LNCaP clone FGC (cell line): ENCODE measurements around the gene AKNA.

Experiments
- DNase-seq: peaks from one replicate; pipeline ENCODE4 v3.0.0-alpha.2; 2011; ENCODE audit warnings: low read depth
- H3K4me3 ChIP-seq: 2 replicates; pipeline ENCODE4 v1.5.1; 2011; ENCODE audit warnings: mild to moderate bottlenecking, low read depth, low read length, control low read depth
- TF ChIP-seq, protein P1 (sequence below): IDR thresholded peaks from 2 replicates; pipeline ENCODE4 v1.5.1; 2012; ENCODE audit warnings: mild to moderate bottlenecking; ENCODE audit not compliant: control insufficient read depth, insufficient read depth; ENCODE audit errors: extremely low read depth

AKNA gene

DNA sequence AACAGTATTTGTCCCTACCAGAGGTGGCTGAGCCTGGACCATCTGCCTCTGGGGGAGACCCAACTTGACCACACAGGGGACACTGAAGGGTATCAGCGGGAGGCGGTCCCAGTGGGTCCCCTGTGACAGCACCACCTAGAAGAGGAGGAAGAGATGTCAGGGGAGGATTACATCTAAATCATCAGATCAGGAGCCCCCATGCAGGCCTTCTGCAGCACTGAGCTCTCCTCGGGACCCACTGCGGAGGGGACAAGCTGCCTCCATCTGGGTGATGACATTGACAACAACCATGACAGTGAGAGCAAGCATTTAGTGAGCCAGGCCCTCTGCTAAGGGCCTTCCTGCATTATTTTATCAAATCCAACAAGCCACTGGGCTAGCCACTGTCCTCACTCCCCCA, 45.8 kb downstream of the AKNA start:
- H3K4me3 ChIP-seq, result no peak overlapping the region
- DNase-seq, result no peak
- TF ChIP-seq, protein P1, sequence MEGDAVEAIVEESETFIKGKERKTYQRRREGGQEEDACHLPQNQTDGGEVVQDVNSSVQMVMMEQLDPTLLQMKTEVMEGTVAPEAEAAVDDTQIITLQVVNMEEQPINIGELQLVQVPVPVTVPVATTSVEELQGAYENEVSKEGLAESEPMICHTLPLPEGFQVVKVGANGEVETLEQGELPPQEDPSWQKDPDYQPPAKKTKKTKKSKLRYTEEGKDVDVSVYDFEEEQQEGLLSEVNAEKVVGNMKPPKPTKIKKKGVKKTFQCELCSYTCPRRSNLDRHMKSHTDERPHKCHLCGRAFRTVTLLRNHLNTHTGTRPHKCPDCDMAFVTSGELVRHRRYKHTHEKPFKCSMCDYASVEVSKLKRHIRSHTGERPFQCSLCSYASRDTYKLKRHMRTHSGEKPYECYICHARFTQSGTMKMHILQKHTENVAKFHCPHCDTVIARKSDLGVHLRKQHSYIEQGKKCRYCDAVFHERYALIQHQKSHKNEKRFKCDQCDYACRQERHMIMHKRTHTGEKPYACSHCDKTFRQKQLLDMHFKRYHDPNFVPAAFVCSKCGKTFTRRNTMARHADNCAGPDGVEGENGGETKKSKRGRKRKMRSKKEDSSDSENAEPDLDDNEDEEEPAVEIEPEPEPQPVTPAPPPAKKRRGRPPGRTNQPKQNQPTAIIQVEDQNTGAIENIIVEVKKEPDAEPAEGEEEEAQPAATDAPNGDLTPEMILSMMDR, result no peak

DNA sequence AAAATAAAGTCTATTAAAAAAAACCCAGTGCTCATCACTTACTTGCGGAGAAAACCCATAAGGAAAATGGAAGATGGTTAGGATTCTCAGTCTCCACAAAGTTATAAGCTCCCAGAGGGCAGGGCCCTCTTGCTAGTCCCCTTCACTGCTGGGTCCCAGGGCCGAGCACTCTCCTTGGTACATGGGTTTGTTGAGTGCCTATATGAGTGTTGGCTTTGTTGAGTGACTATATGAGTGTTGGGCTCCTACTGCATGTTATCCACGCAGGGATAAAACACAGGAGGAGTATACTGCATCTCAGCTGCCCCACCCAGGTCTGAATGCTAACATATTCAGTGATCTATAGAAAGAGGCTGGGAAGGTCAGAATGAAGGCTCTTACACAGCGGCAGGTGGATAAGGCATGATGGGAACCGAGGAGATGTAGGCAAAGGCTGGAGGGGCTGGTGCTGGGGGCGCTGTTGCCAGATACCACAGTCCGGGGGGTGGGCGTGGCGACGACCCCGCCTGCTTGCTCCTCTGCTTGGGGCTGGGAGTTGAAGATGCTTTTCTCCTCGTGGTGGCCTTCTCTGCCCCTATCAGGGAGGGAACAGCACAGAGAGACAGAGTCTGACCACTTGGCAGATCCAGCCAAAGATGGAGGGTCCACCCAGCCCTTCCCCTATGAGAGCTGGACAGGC, 46.5 kb downstream of the AKNA start:
- TF ChIP-seq, protein P1, result no peak
- no peak overlapping the region for H3K4me3 ChIP-seq
- no peak for DNase-seq

DNA sequence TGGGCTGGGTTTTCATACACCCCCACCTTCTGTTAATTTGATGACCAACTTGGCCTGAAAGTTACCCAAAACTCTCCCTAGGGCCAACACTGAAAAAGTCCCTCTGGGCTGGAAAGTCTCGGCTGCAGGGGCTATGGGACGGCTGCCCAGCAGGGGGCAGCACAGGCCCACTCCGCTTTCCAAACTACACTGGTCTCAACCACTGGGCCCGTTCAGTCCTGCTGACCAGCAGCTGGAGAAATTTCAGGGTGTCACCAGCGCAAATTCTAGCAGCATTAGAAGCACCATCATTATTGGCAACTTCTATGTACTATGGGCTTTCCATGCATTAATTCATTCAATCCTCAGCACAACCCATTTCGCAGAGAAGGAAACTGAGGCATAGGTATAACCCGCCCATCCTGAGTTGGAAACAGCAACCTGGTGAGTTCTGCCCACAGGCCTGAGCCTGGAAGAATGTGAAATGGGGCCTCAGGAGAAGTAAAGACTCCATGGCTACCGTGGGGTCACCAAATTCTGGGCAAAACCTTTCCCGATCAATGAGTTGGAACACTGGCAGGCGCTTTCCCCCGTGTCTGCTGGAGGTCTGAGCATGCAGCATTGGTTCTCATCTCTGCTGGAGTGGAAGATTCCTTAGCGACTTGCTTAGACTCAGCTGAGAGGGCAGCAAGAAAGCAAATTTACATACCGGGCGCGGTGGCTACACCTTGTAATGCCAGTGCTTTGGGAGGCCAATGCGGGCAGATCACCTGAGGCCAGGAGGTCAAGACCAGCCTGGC, 48.5 kb downstream of the AKNA start:
- DNase-seq, result no peak
- no peak overlapping the region for H3K4me3 ChIP-seq
- TF ChIP-seq, protein P1, result peak; percentile 70

DNA sequence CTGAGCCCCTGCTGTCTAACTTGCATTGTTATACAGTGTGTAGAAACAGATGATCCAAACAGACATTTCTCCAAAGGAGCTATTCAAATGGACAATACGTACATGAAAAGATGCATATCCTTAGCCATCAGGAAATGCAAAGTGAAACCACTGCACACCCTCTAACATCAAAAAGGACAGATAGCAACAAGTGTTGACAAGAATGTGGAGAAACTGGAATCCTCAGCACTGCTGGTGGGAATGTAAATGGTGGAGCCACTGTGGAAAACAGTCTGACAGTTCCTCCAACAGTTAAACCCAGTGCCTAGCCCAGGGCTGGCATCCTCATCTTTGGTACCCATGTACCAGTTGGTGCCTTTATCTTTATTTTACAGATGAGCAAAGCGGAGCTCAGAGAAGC, 49.6 kb downstream of the AKNA start:
- TF ChIP-seq, protein P1, result no peak
- H3K4me3 ChIP-seq, result no peak overlapping the region
- DNase-seq, result no peak

DNA sequence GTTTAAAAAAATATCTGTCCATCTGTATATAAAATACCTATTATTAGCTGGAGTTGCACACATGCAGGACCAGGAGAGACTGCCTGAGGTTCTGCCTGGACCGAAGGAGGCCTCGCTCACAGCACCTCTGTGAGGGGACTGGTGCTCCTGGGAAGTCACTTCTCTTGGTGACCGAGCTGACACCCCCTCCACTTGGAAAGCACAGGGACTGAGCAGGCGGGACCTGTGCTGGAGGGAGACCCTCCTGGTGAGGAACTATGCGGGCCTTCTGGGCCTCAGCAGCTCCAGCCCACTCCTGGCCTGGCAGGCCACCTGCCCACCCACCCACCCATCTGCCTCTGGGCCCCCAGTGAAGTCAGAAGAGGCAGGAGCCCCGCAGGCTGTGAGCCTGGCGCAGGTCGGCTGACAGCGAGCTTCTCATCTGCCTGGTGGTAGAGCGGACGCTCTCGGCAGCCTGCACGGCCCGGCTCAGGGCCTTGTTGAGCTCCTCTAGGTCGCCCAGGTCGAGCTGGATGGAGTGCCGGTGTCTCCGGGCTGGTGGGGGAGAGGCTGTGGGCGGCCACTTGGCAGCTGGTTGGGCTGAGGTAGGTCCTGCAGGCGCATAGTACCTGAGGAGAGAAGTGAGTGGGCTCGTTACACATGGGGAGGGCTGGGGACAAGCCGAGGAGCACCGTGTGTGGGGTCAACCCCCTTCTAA, 50.9 kb downstream of the AKNA start:
- DNase-seq, result no peak
- no peak overlapping the region for H3K4me3 ChIP-seq
- TF ChIP-seq, protein P1, result no peak

DNA sequence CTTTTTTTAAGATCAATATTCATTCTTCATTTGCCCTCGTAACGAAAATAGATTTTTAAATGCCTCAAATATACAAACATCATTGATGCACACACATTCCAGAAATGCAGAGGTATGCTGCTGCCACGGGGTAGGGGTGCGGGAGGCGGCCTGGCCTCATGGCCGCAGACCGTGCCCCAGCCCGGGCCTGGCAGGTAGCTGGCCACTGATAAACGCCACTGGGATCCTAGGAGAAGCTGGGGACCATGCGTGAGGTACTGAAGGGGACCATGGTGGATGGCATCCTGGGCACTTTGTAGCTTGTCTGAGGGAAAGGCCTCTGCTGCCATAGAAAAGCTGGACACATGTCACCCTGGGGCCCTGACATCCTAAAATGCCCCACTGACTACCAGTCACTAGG, 51.6 kb downstream of the AKNA start:
- TF ChIP-seq, protein P1, result no peak
- DNase-seq, result no peak
- no peak overlapping the region for H3K4me3 ChIP-seq
